T-helper 1 cell treated with Interleukin-12 subunit alpha and Interleukin-12 subunit beta and Interleukin-4 antibody, amounts not matched to agents 30 μg/mL and 1 μg/mL, for 36 hours (primary cell): ENCODE measurements around the gene MPHOSPH8.
"Not testable (repeated sequence)": the region's sequence is repeated elsewhere in the genome, so short reads cannot be mapped to it uniquely, and the experiment has no call there.

Experiments
- H3K27ac Mint-ChIP-seq: one replicate; pipeline ENCODE4 v1.8.0; 2021; ENCODE audit warnings: mild to moderate bottlenecking, mixed read lengths
- H3K27me3 Mint-ChIP-seq: one replicate; pipeline ENCODE4 v1.8.0; 2021; ENCODE audit warnings: low read depth, mixed read lengths
- H3K36me3 Mint-ChIP-seq: one replicate; pipeline ENCODE4 v1.8.0; 2021; ENCODE audit warnings: low read depth, mixed read lengths
- H3K4me1 Mint-ChIP-seq: one replicate; pipeline ENCODE4 v1.8.0; 2021; ENCODE audit warnings: low read depth, mixed read lengths
- H3K4me3 Mint-ChIP-seq: one replicate; pipeline ENCODE4 v1.8.0; 2021; ENCODE audit warnings: mild to moderate bottlenecking, moderate library complexity, mixed read lengths
- H3K9me3 Mint-ChIP-seq: one replicate; pipeline ENCODE4 v1.8.0; 2021; ENCODE audit warnings: mixed read lengths

The MPHOSPH8 gene

GRCh38 chr13:19685437-19685836, 52.0 kb downstream of the MPHOSPH8 start:
- H3K27ac Mint-ChIP-seq: no peak overlapping the region
- H3K36me3 Mint-ChIP-seq: peaks cover 7% of the 10 kb centered on the region
- peaks cover 13% of the 10 kb centered on the region for H3K4me1 Mint-ChIP-seq
- no peaks in the 10 kb centered on the region for H3K9me3 Mint-ChIP-seq
- H3K4me3 Mint-ChIP-seq: no peak overlapping the region
- H3K27me3 Mint-ChIP-seq: no peaks in the 10 kb centered on the region

GRCh38 chr13:19691447-19691846, 58.0 kb downstream of the MPHOSPH8 start:
- not testable (repeated sequence) for H3K9me3 Mint-ChIP-seq, H3K27me3 Mint-ChIP-seq, H3K4me1 Mint-ChIP-seq, H3K4me3 Mint-ChIP-seq, H3K27ac Mint-ChIP-seq
- H3K36me3 Mint-ChIP-seq: peaks cover 23% of the 10 kb centered on the region

GRCh38 chr13:19695428-19695827, 62.0 kb downstream of the MPHOSPH8 start:
- Mint-ChIP-seq H3K4me1 (peaks cover 8% of the 10 kb centered on the region), H3K36me3 (peaks cover 22% of the 10 kb centered on the region)

GRCh38 chr13:19695829-19696228, 62.4 kb downstream of the MPHOSPH8 start:
- no peaks in the 10 kb centered on the region for H3K9me3 Mint-ChIP-seq
- H3K27me3 Mint-ChIP-seq: no peaks in the 10 kb centered on the region
- peaks cover 20% of the 10 kb centered on the region for H3K36me3 Mint-ChIP-seq
- no peak overlapping the region for H3K27ac Mint-ChIP-seq
- H3K4me1 Mint-ChIP-seq: peaks cover 7% of the 10 kb centered on the region
- H3K4me3 Mint-ChIP-seq: no peak overlapping the region

More at GRCh38 chr13:19695428-19695827, 62.0 kb downstream of the MPHOSPH8 start:
- no peaks in the 10 kb centered on the region for H3K9me3 Mint-ChIP-seq
- no peak overlapping the region for H3K27ac Mint-ChIP-seq
- no peak overlapping the region for H3K4me3 Mint-ChIP-seq
- no peaks in the 10 kb centered on the region for H3K27me3 Mint-ChIP-seq

GRCh38 chr13:19700963-19701362, 67.5 kb downstream of the MPHOSPH8 start:
- not testable (repeated sequence) for H3K36me3 Mint-ChIP-seq, H3K27me3 Mint-ChIP-seq, H3K4me3 Mint-ChIP-seq, H3K4me1 Mint-ChIP-seq, H3K27ac Mint-ChIP-seq, H3K9me3 Mint-ChIP-seq

GRCh38 chr13:19701619-19702018, 68.2 kb downstream of the MPHOSPH8 start:
- not testable (repeated sequence) for H3K27ac Mint-ChIP-seq, H3K27me3 Mint-ChIP-seq, H3K9me3 Mint-ChIP-seq, H3K4me1 Mint-ChIP-seq, H3K4me3 Mint-ChIP-seq, H3K36me3 Mint-ChIP-seq

- not testable (repeated sequence) for H3K4me1 Mint-ChIP-seq, H3K27me3 Mint-ChIP-seq, H3K9me3 Mint-ChIP-seq, H3K4me3 Mint-ChIP-seq, H3K27ac Mint-ChIP-seq
- peaks cover 14% of the 10 kb centered on the region for H3K36me3 Mint-ChIP-seq
Observed at GRCh38 chr13:19704256-19704655, 70.8 kb downstream of the MPHOSPH8 start.

- H3K27me3 Mint-ChIP-seq, H3K27ac Mint-ChIP-seq, H3K4me3 Mint-ChIP-seq, H3K36me3 Mint-ChIP-seq, H3K9me3 Mint-ChIP-seq: not testable (repeated sequence)
- H3K4me1 Mint-ChIP-seq: peaks cover 10% of the 10 kb centered on the region
Observed at GRCh38 chr13:19709039-19709438, 75.6 kb downstream of the MPHOSPH8 start.

GRCh38 chr13:19709782-19710181, 76.3 kb downstream of the MPHOSPH8 start:
- H3K4me3 Mint-ChIP-seq, H3K27me3 Mint-ChIP-seq, H3K9me3 Mint-ChIP-seq, H3K36me3 Mint-ChIP-seq, H3K27ac Mint-ChIP-seq: not testable (repeated sequence)
- H3K4me1 Mint-ChIP-seq: peaks cover 17% of the 10 kb centered on the region

- H3K4me3 Mint-ChIP-seq: no peak overlapping the region
- peaks cover 16% of the 10 kb centered on the region for H3K4me1 Mint-ChIP-seq
- H3K27ac Mint-ChIP-seq: no peak overlapping the region
Observed at GRCh38 chr13:19713186-19713965, 79.9 kb downstream of the MPHOSPH8 start.

GRCh38 chr13:19720039-19720438, 86.6 kb downstream of the MPHOSPH8 start:
- Mint-ChIP-seq H3K9me3 (no peaks in the 10 kb centered on the region), H3K27me3 (no peaks in the 10 kb centered on the region), H3K4me1 (peaks cover 7% of the 10 kb centered on the region), H3K4me3 (no peak overlapping the region), H3K27ac (no peak overlapping the region), H3K36me3 (peaks cover 11% of the 10 kb centered on the region)

More at GRCh38 chr13:19713186-19713965, 79.9 kb downstream of the MPHOSPH8 start:
- Mint-ChIP-seq H3K9me3 (no peaks in the 10 kb centered on the region), H3K36me3 (peaks cover 8% of the 10 kb centered on the region), H3K27me3 (no peaks in the 10 kb centered on the region)
